Right ventricle myocardium superior (tissue), 1 donor: ENCODE measurements around the gene BCR. TPM values are rescaled to one million over a fixed set of nuclear protein-coding genes. Genes with fewer than 3 reads are reported as not detected.
"Not testable (repeated sequence)": the region's sequence is repeated elsewhere in the genome, so short reads cannot be mapped to it uniquely, and the experiment has no call there.

Experiments used
- ATAC-seq: fragments of 200-7000 bp; cut with Tn5 transposase; one replicate; pipeline ENCODE4 v1.9.1; 2020; ENCODE audit warnings: mild to moderate bottlenecking; ENCODE audit not compliant: poor library complexity
- DNase-seq: peaks from one replicate; pipeline ENCODE4 v3.0.0-alpha.2; 2020
- intact Hi-C: fragments of 100-400 bp; cut with DNase I; formaldehyde crosslinking; loops from one replicate; pipeline ENCODE4 v1.11.2; 2022
- total RNA-seq: library from RNA; stranded (reverse); fragmentation: NEBNext Ultra II Directional; extraction: Animal tissue kit (Norgen Biotek cat#: 25700); gene quantifications from one replicate; pipeline ENCODE4 v1.2.1, GENCODE V29; 2021
- donor health status: DM: no; HTN: yes; CAD: no; lungs with severe emphysema.

Gene BCR
- total RNA-seq, 1 donor from 2014 or later = 28.2 TPM

DNA sequence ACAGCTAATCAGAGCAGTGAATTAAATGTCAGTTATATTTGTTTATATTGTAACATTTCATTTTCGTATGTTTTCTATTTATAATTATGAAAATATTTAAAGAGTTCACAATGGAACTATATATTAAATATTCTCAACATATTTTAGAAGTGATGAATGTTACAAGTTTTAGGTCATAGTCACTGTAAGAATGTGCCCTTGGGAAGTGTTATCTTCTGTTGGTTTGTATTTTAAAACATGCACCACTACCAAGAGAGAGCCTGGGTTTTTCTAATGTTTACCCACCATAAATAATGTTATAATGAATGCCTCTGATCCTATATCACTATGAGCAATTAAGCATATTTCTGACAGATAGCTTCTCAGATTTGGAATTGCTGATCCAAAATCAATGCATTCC is 171.0 kb downstream of the BCR start:
- DNase-seq (no peak), ATAC-seq (no peak)
- intact Hi-C loops = no loop called here

DNA sequence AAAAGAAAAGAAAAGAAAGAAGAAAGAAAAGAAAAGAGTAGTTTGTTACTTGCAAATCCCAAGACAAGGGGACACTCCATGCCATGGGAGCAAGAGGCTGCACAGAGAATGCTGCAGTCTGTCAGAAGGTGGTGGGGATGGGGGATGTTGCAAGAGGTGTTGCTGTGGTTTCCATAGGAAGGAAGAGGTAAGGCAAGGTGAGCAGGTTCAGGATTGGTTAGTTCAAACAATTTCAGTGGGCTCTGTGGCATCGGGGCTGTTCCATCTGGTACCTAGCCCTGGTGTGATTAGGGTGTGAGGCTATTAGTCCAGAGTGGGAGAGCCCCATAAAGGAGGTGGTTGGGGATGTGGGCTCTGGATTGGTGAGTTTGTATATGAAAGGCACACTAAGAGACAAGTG is 172.7 kb downstream of the BCR start:
- DNase-seq (no peak), ATAC-seq (no peak)
- intact Hi-C loops = no loop called here

DNA sequence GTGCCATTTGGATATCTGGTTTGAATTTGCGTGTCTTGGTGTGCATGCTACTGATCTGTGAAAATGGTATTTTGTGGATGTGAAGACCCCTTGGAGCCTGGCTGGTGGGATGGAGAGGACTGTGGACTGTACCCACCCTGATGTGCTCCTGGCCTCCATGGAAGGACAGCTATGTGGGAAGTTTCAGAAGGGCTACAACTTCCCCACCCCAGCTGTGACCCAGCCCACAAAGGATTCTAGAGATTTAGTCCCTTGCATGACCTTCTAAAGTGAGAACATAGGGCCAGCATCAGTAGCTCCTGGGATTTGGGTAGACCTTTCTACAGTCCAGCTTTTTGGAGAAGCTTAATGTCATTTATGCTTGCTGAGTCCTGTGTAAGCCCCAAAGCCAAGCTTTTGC is 173.4 kb downstream of the BCR start:
- DNase-seq = no peak
- intact Hi-C loops = no loop called here
- ATAC-seq = no peak

DNA sequence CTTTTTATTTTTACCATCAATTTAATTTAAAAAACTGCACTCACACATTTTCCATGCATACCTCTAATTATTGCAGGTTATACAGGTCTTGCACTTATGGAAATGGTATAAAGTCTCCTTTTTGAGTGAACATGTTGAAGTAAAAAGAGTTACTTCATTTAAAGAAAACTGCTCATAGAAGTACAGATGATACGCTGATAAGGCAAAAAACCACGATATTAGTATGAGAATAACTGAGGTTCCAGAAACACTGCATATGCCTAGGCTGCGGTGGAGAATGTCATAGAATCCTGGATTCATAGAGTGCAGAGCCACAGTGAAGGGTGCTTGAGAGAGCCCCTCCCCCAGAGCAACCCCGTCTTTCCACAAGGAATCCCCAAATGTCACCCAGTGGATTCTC is 175.8 kb downstream of the BCR start:
- intact Hi-C loops = no loop called here

DNA sequence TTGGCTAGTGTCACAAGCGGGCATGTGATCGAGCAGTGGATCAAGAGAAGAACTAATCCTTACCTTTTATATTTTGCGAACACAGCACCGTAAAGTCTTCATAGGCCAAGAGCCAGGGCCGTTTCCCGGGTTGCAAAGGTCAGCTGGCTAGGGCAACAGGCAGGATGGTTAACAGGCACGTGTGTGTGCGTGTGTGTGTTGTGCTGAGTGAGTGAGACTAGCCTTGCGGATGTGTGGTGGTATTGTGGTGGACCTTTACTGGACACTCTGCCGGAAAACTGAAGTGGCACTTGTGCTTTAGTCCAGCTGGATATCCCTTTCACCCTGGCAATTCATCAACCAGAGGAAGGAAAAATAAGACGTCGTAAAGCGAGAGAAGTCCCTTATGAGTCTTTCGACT is 176.7 kb downstream of the BCR start:
- intact Hi-C loops = no loop called here
- ATAC-seq = no peak
- no peak for DNase-seq

More for the DNA sequence above, 175.8 kb downstream of the BCR start:
- DNase-seq (no peak), ATAC-seq (no peak)

DNA sequence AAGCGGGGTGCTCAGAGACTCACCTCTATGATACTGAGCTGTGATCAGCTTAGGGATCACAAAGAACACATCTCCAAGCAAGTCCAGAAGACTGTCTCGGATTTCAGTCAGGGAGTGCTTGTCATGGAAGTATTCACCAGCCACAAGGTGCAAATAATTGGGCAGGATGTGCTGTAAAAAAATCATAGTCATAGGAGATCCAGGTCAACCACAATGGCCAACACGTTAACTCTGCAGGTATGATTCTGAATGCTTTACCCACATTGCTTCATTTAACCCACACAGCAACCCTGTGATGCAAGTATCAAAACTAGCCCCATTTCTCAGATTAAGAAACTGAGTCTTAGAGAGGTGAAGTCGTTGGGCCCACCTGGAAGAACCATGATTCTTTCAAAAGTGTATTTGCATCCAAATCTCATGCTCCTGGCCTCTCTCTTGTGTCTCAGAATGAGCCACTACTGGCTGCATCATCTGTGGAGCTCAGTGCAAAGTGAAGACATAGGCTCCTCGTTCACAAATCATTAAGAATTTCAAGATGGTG is 179.3 kb downstream of the BCR start:
- ATAC-seq (no peak), DNase-seq (no peak)
- intact Hi-C loops = no loop called here

DNA sequence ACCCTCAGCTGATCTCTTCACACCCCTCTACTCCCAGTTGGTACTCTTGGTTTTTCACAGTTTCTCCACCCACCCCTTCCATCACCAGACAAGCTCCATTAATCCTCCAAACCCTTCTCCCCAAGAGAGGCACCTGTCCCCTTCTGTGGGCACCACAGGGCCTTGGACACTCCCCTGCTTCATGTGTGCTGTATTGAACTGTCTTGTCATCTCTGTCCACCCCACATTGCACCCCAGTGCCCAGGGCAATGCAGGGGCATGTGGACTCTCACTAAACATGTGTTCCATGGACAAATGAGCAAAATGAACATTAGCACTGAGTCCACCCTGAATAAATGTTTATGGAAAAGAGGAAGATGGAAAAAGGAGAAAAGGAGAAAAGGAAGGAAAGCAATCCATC is 181.4 kb downstream of the BCR start:
- intact Hi-C loops = no loop called here
- DNase-seq = no peak
- no peak for ATAC-seq

DNA sequence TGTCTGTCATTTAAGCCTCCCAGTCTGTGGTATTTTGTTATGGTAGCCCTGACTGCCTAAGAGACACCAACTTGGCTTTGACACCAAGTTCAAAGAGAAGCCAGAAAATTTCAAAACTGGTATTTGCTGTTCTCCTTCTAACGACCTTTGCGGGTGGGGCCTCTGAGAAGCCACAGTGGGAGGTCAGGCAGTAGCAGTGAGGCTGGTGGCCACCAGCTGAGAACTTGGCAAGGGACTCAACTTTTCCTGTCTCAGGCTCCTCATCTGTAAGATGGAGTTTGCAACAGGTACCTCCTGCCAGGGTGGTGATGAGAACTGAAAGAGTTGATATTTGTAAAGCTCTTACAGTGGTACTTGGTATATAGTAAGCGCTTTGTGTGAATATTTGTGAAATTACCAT is 183.4 kb downstream of the BCR start:
- ATAC-seq (no peak), DNase-seq (no peak)
- intact Hi-C loops = no loop called here

DNA sequence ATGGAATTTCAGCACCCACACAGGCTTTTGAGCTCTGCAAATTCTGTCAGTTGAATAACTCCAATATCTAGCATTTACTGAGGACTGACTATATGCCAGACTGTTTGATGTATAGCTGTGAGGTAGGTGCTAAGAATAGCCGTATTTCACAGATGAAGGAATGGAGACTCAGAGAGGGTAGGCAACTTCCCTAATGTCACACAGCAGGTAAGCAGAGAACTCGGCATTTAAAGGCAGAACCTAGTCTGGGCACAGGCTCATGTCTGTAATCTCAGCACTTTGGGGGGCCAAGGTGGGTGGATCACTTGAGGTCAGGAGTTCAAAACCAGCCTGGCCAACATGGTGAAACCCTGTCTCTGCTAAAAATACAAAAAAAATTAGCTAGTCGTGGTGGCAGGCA is 184.1 kb downstream of the BCR start:
- DNase-seq = no peak
- no peak for ATAC-seq
- intact Hi-C loops = no loop called here

DNA sequence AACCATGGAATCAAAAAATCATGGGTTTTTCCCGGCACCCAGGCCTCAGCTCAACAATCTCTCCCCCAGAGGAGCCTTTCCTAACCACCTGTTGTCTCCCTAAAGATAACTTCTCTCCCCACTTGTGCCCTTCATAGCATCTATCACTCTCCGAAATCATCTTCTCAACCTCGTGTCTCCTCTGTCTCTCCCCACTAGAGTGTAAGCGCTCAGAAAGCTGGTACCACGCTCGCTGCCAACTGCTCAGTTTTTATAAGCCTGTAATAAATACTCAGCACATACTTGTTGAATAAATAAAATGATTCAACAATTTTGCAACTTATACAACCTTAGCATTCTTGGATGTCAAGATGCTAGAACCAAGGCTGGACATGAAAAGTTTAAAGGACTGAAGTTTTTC is 185.2 kb downstream of the BCR start:
- ATAC-seq (no peak), DNase-seq (no peak)
- intact Hi-C loops = no loop called here

DNA sequence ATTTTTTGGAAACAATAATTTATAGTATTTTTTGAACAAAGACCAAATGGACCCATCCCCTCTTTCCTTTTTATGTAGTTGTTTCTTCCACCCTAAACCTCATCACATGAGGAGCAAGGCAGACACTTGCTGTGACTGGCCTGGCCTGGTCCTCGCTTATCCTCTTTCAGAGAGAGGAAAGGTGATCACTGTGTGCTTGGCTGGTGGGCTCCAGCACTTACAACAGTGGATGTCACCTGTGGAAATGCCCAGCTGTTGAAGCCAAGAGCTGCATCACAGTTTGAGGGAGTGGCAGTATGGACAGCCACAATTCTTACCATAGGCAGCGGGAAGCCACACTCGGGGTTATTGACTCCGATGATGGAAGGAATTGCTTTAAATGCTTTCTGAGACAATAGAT is 185.7 kb downstream of the BCR start:
- intact Hi-C loops = no loop called here
- no peak for ATAC-seq
- no peak for DNase-seq

DNA sequence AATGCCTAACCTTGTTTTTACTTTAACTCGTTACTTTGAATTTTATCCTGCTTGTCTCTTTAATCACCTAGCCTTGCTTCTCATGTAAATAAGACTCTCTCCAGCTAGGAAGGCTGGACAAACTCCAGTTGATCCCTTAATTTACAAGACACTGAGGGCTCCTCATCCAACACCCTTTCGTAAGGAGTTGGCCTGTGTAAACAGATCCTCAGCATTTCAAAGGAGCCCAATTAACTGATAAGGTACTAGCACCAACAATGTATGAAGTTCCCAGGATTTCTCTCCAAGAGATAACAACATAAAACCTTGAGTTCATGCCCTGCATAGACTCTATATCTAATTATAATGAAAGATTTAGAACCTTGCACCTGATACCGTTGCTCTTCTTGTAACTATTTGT is 186.9 kb downstream of the BCR start:
- DNase-seq, intact Hi-C loops, ATAC-seq: not testable (repeated sequence)

Other genes with a start within 250 kb of the BCR start
- gene GNAZ, start 110.0 kb upstream of the BCR start, total RNA-seq = 3.1 TPM
- not detected for gene RSPH14, start 38.5 kb upstream of the BCR start, total RNA-seq
- 0.35 TPM for gene RAB36, start 35.0 kb upstream of the BCR start, total RNA-seq